GM19023 (cell line): ENCODE results near the gene CELF6.
A peak's percentile ranks its signal among the peaks of the same experiment; 100 is the strongest.

Experiments used
- ATAC-seq: cut with Tn5 transposase; IDR thresholded peaks from one replicate; pipeline ENCODE4 v1.9.1; 2021; ENCODE audit warnings: mild to moderate bottlenecking, moderate library complexity; ENCODE audit not compliant: unreplicated experiment

The CELF6 gene

DNA sequence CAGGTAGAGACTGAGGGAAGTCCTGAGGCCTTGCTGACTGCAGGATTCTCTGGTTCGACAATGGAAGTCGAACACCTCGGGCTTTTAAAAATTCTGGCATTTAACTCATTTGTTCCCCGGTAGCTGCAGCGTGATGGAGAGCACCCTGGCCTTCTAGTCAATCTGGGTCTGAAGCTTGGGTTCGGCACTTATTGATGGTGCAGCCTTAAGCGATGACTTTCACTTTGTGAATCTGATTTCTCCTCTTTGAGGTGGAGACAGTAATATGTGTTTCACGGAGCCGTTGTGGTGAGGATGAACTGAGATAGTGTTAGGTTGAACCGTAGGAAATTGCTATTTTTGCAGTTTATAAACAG, 47.0 kb downstream of the CELF6 start:
- ATAC-seq = no peak

- peak; percentile 96 for ATAC-seq
Observed at GRCh38 chr15:72272213-72272996, 47.6 kb downstream of the CELF6 start, which contains the start of gene PARP6. Gene PARP6, minus strand, starts transcription at chr15:72272554. Its CDS starts 5,077 bp downstream, at chr15:72267477.

DNA sequence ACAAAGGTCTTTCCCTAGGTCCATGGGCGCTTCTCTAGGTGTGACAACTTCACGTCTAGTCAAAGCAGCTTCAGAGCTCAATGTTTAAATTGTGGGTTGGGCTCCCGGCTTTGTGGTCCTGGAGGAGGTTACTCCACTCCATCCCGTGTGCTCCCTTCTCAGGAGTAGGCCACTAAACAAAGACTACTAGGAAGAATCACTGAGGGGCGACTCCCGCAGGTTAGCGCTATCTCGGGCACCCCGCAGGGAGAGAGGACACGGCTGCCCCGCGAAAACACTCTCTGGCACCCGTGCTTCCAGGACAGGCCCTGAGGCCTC, 48.1 kb downstream of the CELF6 start:
- no peak for ATAC-seq

DNA sequence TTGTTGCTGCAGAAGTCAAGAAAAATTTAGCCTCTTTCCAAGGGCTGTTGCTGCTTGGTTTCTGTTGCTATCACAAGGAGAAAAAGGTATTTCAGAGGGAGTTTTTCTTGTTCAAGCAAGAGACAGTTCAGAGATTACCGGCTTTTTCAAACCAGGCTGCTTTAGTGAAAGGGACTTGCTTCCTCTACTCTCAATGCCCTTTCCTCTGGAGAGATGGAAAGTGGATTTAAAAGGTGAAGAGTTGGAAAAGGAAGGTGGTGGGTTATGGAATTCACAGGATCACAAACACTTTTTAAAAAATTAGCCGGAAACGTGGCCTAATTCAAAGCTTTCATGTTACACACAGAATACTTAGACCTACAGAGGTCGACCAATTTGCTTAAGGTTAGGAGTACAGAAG, 48.7 kb downstream of the CELF6 start:
- no peak for ATAC-seq

GRCh38 chr15:72269739-72270138, 50.2 kb downstream of the CELF6 start:
- no peak for ATAC-seq

DNA sequence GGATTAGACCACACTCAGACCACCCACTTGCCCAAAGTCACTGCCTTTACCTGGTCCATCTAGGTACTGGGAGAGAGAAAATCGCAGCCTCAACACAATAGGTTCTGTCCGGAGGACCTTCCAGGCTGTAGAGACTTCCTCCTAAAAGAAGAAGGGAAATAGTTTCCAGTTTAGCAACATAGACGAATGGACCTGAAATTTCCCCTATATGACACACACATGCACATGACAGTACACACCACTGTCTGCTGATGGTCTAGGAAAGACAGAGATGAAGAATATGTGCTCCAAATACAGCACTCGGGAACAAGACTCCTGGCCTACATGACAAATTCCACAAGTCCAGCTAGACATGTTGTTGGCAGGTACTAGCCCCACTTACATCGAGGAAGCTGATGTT, 54.9 kb downstream of the CELF6 start:
- no peak for ATAC-seq

GRCh38 chr15:72252663-72253299, 67.2 kb downstream of the CELF6 start:
- ATAC-seq = no peak

DNA sequence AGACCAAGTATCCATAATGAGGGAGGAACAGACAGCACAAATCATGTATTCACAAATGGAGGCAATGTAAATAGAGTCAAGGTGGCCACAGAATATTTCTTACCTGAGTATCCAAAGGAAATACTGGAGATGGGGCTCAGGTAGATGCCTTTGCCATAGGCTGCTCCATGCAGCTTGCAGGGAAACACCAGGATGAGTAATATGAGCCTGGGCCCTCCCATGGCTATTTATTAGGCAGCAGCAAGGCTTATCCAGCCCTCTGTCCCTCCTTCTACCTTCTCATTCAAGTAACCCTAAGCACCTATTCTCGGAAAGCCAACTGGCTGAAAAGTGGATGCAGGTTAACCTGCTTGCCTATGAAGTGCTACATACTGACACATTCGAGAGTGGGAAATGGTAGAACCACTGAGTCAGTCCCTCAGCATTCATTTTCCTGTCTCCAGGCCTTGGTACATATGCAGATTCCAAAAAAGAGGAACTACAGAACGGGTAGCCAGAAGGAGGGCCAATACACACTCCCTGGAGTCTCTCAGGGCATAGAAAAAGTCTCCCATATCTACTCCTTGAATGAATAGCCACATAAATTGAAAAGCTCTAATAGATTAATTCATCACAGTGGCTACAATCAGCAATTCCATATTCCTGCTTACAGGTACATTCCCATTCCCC, 70.7 kb downstream of the CELF6 start:
- ATAC-seq = no peak

DNA sequence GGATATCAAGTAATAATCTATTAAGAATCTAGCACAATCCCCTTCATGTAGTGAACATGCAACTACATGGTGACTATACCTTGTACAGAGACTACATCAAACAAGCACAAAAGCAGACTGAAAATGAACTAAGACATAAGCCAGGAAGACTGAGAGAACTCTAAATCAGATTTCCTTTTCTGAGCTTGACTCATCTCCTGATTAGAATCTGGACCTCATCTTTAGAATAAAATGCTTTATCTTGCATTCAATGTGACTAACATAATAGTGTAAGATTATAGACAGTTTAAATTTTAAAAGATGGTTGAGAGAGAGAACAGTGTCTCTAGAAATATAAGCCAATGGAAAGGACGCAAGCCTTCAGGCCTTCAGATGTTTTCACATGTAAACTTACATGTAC, 71.4 kb downstream of the CELF6 start:
- ATAC-seq = no peak

DNA sequence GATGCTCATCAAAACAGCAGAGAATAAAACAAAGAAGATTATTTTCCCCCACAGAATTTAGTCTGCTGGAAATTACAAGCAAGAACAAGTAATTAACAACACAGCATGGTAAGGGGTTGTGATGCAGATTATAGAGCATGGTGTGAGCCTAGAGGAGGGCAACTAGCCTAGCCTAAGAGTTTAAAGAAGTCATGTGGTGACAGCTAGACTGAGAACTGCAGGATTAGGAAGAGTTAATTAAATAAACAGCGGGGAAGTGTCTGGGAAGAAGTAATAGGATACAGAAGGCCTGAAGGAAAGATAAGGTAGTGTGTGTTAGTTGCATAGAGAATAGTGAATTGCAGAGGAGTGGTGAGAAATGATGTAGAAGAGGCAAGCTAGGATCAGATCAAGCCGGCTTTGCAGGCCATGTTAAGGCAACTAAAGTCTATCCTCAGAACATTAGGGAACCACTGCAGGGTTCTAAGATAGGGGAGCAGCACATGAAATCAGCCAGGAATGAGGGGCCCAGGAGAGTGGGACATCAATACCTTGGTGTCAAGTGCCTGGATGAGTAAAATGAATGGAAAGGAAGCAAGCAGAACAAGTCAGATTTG, 77.1 kb downstream of the CELF6 start:
- ATAC-seq = no peak

DNA sequence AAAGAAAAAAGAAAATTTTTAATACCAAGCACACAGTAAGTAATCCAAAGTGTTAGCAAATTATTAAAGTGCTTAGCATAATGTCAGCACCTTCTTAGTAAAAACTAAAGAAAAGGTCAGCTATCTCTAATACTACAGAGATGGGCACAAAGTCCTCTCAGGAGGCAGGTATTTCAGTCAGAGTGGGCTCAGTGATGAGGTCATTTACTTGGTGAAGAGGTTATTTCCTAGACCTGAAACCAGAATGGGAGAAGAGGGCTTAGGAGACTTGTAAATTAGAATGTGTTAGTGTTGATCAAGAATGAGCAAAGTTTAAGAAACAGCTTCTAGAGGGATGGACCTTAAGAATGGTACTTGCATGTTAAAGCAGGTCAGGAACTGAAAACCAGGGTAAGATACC, 80.3 kb downstream of the CELF6 start:
- no peak for ATAC-seq

GRCh38 chr15:72238586-72238985, 81.4 kb downstream of the CELF6 start:
- no peak for ATAC-seq

GRCh38 chr15:72237853-72238224, 82.1 kb downstream of the CELF6 start:
- no peak for ATAC-seq

DNA sequence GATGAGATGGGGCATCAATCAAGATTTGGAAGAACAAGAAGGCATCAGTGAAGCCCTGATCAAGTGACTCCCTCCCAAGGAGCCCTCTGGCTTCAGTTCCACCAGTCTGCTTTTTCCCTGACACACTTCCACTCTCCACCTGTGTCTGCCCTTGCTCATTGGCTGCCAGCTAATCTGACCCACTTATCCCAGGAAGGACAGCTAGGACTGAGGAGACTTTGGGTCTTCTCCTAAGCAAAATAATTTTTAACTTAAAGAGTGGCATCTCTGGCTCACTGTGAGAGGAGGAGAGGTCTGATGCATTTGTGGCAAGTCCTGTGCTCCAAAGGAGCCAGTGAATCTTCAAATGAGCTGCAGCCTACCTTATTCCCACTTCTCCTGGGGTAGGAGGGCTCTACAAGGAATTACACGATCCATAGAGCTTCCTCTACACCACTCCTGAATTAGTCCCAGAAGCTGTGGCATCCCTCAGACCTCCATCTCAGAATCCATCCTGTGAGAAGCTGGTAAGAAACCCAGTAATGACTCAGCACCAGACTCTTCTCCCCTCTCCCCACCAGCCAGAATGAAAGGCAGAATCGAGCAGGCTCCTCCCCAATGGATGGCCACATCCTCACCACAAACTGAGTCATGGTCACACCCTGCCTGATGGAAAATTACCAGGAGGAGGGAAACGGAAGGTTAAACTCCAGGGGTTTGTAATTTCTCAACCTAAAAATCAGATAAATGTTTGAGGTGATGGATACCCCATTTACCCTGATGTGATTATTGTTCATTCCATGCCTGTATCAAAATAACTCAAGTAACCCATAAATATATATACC, 82.7 kb downstream of the CELF6 start:
- peak; percentile 82 for ATAC-seq

DNA sequence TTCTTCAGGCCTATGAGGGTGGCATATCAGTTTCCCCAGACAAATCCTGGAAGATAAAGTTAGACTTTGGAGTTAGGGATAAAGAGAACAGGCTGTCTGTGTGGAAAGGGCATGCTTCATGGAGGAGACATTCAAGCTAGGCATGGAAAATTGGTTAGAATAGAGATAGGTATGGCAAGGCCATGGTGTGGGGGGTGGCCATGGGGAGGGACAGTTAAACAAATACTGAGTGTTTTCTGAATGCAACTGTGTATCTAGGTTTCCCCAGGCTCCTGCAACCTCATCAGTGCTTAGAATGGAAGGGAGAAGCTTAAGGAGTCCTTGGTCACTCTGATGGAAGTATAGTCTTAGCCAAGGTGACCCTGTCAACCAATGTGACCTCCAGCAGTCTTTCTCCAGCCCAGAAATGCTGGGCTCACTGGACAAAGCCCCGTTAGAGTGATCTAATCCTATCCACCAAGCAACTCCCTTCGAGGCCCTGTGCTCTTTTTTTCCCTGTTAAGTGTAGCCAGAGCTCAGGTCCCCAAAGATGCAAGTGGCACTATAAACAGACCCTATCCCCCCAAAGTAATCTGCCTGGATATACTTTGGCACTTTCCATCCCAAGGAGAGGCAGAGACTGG, 83.5 kb downstream of the CELF6 start:
- no peak for ATAC-seq

DNA sequence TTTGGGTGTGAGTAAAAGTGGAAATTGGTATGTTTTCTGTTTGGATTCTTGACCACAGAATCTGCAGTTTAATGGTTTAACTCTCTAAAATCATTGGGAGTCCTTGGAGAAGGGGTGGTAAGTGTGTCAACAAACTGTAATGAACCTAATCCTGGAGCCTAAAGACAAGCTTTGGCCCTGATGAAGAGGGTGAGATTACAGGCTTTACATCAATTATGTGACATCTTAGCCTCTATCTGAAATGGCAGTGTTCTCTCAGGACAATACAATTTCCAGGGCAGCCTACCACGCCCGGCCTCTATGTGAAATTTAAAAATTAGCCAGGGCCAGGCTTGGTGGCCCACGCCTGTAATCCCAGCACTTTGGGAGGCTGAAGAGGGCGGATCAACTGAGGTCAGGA, 84.7 kb downstream of the CELF6 start:
- no peak for ATAC-seq
